Transverse colon (tissue), 3 donors: ENCODE measurements around the gene TMOD1.

Source experiments
- EP300 ChIP-seq: sonication (generic); formaldehyde crosslinking; IDR thresholded peaks from one replicate; pipeline ENCODE4 v1.6.1; 2017; ENCODE audit warnings: antibody characterized with exemption, low read depth
- TF ChIP-seq, protein P1 (sequence below), 5 experiments: fragments of 200-600 bp in 3 of 5; fragments of 450-650 bp in 2 of 5; sonication (generic) in 3 of 5; IDR thresholded peaks; 1 replicate in 2 of 5; 2 replicates in 3 of 5; pipeline ENCODE4 v1.5.1; 2016 to 2017; ENCODE audit warnings: antibody characterized with exemption in 5 of 5, inconsistent platforms in 3 of 5, mild to moderate bottlenecking in 2 of 5, moderate library complexity in 1 of 5

DNA sequence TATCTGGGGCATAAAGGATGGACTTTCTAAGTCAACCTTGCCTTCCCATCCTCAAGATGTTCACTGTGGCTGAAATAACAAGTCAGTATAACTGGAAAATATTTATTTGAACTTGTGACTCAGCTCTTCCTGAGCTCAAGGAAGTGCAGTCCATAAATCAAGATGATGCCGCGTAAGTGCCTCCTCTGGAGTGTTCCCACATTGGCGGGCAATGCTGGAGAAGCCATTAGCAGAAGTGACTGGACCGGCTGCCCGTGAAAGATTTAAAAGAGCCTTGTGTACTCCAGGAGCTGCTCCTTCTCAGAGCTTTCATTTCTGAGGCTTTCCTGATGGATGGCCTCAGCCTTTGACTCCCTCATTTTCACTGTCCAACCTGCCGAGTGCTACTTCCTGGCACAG, 17.4 kb downstream of the TMOD1 start:
- TF ChIP-seq, protein P1, sequence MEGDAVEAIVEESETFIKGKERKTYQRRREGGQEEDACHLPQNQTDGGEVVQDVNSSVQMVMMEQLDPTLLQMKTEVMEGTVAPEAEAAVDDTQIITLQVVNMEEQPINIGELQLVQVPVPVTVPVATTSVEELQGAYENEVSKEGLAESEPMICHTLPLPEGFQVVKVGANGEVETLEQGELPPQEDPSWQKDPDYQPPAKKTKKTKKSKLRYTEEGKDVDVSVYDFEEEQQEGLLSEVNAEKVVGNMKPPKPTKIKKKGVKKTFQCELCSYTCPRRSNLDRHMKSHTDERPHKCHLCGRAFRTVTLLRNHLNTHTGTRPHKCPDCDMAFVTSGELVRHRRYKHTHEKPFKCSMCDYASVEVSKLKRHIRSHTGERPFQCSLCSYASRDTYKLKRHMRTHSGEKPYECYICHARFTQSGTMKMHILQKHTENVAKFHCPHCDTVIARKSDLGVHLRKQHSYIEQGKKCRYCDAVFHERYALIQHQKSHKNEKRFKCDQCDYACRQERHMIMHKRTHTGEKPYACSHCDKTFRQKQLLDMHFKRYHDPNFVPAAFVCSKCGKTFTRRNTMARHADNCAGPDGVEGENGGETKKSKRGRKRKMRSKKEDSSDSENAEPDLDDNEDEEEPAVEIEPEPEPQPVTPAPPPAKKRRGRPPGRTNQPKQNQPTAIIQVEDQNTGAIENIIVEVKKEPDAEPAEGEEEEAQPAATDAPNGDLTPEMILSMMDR (IDR thresholded peaks at IDR 0.05), result no peak
- no peak for TF ChIP-seq EP300
